HEK293 (cell line): ENCODE results near the gene GRB10.

Source experiments
- CTCF ChIA-PET: fragments of 350-600 bp; formaldehyde crosslinking; extraction: SDS; loops from one replicate; lab custom pipeline; 2021; ENCODE audit warnings: antibody characterized with exemption; lab: Yijun Ruan, JAX
- POLR2A ChIA-PET: fragments of 300-600 bp; formaldehyde crosslinking; extraction: SDS; loops from one replicate; lab custom pipeline; 2020; ENCODE audit warnings: antibody characterized with exemption, inconsistent platforms; lab: Yijun Ruan, JAX
- H3K27ac ChIP-seq: fragments of 200-500 bp; sonication (Bioruptor generic); 2 replicates; pipeline ENCODE4 v1.5.1; 2014; ENCODE audit warnings: low read depth, low read length, control low read depth, inconsistent platforms; ENCODE audit errors: extremely low read depth
- H3K36me3 ChIP-seq, 2 experiments: fragments of 200-500 bp in 1 of 2; sonication (Bioruptor generic) in 1 of 2; 1 replicate in 1 of 2; 2 replicates in 1 of 2; pipeline ENCODE4 v1.5.1; 2014 to 2017; ENCODE audit warnings: inconsistent platforms in 2 of 2, low read length in 2 of 2; ENCODE audit not compliant: control insufficient read depth in 2 of 2, insufficient read depth in 1 of 2
- H3K4me1 ChIP-seq: fragments of 200-500 bp; sonication (Bioruptor generic); 2 replicates; pipeline ENCODE4 v1.5.1; 2014; ENCODE audit warnings: mild to moderate bottlenecking, low read length, inconsistent platforms; ENCODE audit not compliant: control insufficient read depth, insufficient read depth
- H3K4me3 ChIP-seq: 2 replicates; pipeline ENCODE4 v1.5.1; 2011; ENCODE audit warnings: low read depth, mild to moderate bottlenecking, control low read depth, low read length, moderate library complexity
- H3K9me3 ChIP-seq: fragments of 200-500 bp; sonication (Bioruptor generic); 2 replicates; pipeline ENCODE4 v1.5.1; 2014; ENCODE audit warnings: low read depth, low read length, inconsistent platforms; ENCODE audit not compliant: control insufficient read depth, insufficient read depth
- BCL11A ChIP-seq: fragments of 450-650 bp; formaldehyde crosslinking; IDR thresholded peaks from 2 replicates; pipeline ENCODE4 v1.5.1; 2016; ENCODE audit warnings: low read depth, missing biosample characterization, missing genetic modification characterization
- MZF1 ChIP-seq: fragments of 450-650 bp; formaldehyde crosslinking; IDR thresholded peaks from 2 replicates; pipeline ENCODE4 v1.5.1; 2017; ENCODE audit warnings: missing biosample characterization, missing genetic modification characterization, borderline replicate concordance
- ZFP69B ChIP-seq: fragments of 450-650 bp; formaldehyde crosslinking; IDR thresholded peaks from 2 replicates; pipeline ENCODE4 v1.5.1; 2016; ENCODE audit warnings: missing biosample characterization, missing genetic modification characterization
- ZNF112 ChIP-seq: fragments of 450-650 bp; formaldehyde crosslinking; IDR thresholded peaks from 2 replicates; pipeline ENCODE4 v1.5.0; 2017; ENCODE audit warnings: missing biosample characterization, missing genetic modification characterization
- ZNF121 ChIP-seq: fragments of 450-650 bp; formaldehyde crosslinking; IDR thresholded peaks from 2 replicates; pipeline ENCODE4 v1.5.1; 2016; ENCODE audit warnings: missing biosample characterization, missing genetic modification characterization
- ZNF23 ChIP-seq: fragments of 450-650 bp; formaldehyde crosslinking; IDR thresholded peaks from 2 replicates; pipeline ENCODE4 v1.5.1; 2016; ENCODE audit warnings: missing biosample characterization, missing genetic modification characterization, borderline replicate concordance
- ZNF248 ChIP-seq: fragments of 450-650 bp; formaldehyde crosslinking; IDR thresholded peaks from 2 replicates; pipeline ENCODE4 v1.5.1; 2017; ENCODE audit warnings: missing biosample characterization, missing genetic modification characterization
- ZNF335 ChIP-seq: fragments of 450-650 bp; formaldehyde crosslinking; conservative IDR thresholded peaks from 2 replicates; pipeline ENCODE4 v1.5.1; 2016; ENCODE audit warnings: missing biosample characterization, missing genetic modification characterization
- ZNF398 ChIP-seq: fragments of 450-650 bp; formaldehyde crosslinking; IDR thresholded peaks from 2 replicates; pipeline ENCODE4 v1.5.1; 2017; ENCODE audit warnings: missing biosample characterization, missing genetic modification characterization
- ZNF404 ChIP-seq: fragments of 450-650 bp; formaldehyde crosslinking; IDR thresholded peaks from 2 replicates; pipeline ENCODE4 v1.5.1; 2017; ENCODE audit warnings: missing biosample characterization, missing genetic modification characterization
- ZNF555 ChIP-seq: fragments of 450-650 bp; formaldehyde crosslinking; conservative IDR thresholded peaks from 2 replicates; pipeline ENCODE4 v1.5.1; 2017; ENCODE audit warnings: missing biosample characterization, mild to moderate bottlenecking, missing genetic modification characterization, inconsistent platforms
- ZNF600 ChIP-seq: fragments of 450-650 bp; formaldehyde crosslinking; IDR thresholded peaks from 2 replicates; pipeline ENCODE4 v1.5.1; 2016; ENCODE audit warnings: missing biosample characterization, missing genetic modification characterization
- ZNF610 ChIP-seq: fragments of 450-650 bp; formaldehyde crosslinking; IDR thresholded peaks from 2 replicates; pipeline ENCODE4 v1.5.1; 2016; ENCODE audit warnings: missing biosample characterization, missing genetic modification characterization, borderline replicate concordance
- ZNF626 ChIP-seq: fragments of 450-650 bp; sonication (Bioruptor Pico); formaldehyde crosslinking; IDR thresholded peaks from 2 replicates; pipeline ENCODE4 v1.5.1; 2018; ENCODE audit warnings: missing biosample characterization, missing genetic modification characterization, inconsistent platforms
- ZNF629 ChIP-seq: fragments of 450-650 bp; formaldehyde crosslinking; IDR thresholded peaks from 2 replicates; pipeline ENCODE4 v1.5.1; 2017; ENCODE audit warnings: missing biosample characterization, missing genetic modification characterization
- ZNF747 ChIP-seq: fragments of 450-650 bp; formaldehyde crosslinking; IDR thresholded peaks from 2 replicates; pipeline ENCODE4 v1.5.1; 2016; ENCODE audit warnings: missing biosample characterization, missing genetic modification characterization
- ZNF777 ChIP-seq: fragments of 450-650 bp; formaldehyde crosslinking; IDR thresholded peaks from 2 replicates; pipeline ENCODE4 v1.5.1; 2017; ENCODE audit warnings: missing biosample characterization, missing genetic modification characterization, borderline replicate concordance
- ZSCAN16 ChIP-seq: fragments of 450-650 bp; formaldehyde crosslinking; IDR thresholded peaks from 2 replicates; pipeline ENCODE4 v1.5.1; 2016; ENCODE audit warnings: missing biosample characterization, missing genetic modification characterization

Gene GRB10

GRCh38 chr7:50660830-50661175 lies 121.9 kb downstream of the GRB10 start:
- Histone ChIP-seq H3K36me3 (peaks cover 0 to 17% of the 10 kb centered on the region in 2 experiments; a peak in 1 of 3 replicates), H3K4me3 (no peak overlapping the region), H3K9me3 (no peaks in the 10 kb centered on the region), H3K4me1 (no peaks in the 10 kb centered on the region), H3K27ac (no peak overlapping the region)
- ChIA-PET POLR2A (no interaction called here), CTCF (no interaction called here)
- TF ChIP-seq ZNF626 (tag by site-specific recombination) (no peak), ZNF335 (tag by site-specific recombination) (no peak), ZNF248 (tag by site-specific recombination) (no peak), ZSCAN16 (tag by site-specific recombination) (no peak), ZNF600 (tag by site-specific recombination) (no peak), ZNF747 (tag by site-specific recombination) (no peak), ZNF629 (tag by site-specific recombination) (no peak), MZF1 (no peak), ZNF23 (tag by site-specific recombination) (no peak), ZNF777 (tag by site-specific recombination) (no peak), ZNF398 (tag by site-specific recombination) (no peak), BCL11A (no peak)
- TF ChIP-seq, all 188 proteins: peak for 0

GRCh38 chr7:50660040-50660829 lies 122.5 kb downstream of the GRB10 start:
- CTCF ChIA-PET: no interaction called here
- Histone ChIP-seq H3K27ac (no peak overlapping the region), H3K36me3 (peaks cover 0 to 17% of the 10 kb centered on the region in 2 experiments; a peak in 1 of 3 replicates), H3K9me3 (no peaks in the 10 kb centered on the region), H3K4me1 (no peaks in the 10 kb centered on the region), H3K4me3 (no peak overlapping the region)
- TF ChIP-seq ZNF555 (no peak), ZNF23 (tag by site-specific recombination) (no peak), ZNF610 (tag by site-specific recombination) (no peak)
- POLR2A ChIA-PET: no interaction called here

- H3K4me1 ChIP-seq: no peaks in the 10 kb centered on the region
- no peak overlapping the region for H3K27ac ChIP-seq
- H3K36me3 ChIP-seq: peaks cover 0 to 17% of the 10 kb centered on the region in 2 experiments; a peak in 1 of 3 replicates
- ChIA-PET CTCF (no interaction called here), POLR2A (no interaction called here)
- no peaks in the 10 kb centered on the region for H3K9me3 ChIP-seq
- no peak for TF ChIP-seq ZNF404 (tag by site-specific recombination)
- TF ChIP-seq ZNF777 (tag by site-specific recombination): no peak
- no peak for TF ChIP-seq ZNF121 (tag by site-specific recombination)
- TF ChIP-seq ZNF112 (tag by site-specific recombination): no peak
- no peak for TF ChIP-seq ZFP69B (tag by site-specific recombination)
- no peak overlapping the region for H3K4me3 ChIP-seq
These were observed 123.2 kb downstream of the GRB10 start for GRCh38 chr7:50659329-50659965.
